HS-5 (cell line): Measurements from ENCODE around the gene SNX7.

Source experiments
- DNase-seq: peaks from one replicate; pipeline ENCODE4 v3.0.0-alpha.2; 2012; ENCODE audit warnings: low read depth

SNX7 gene, protein sequence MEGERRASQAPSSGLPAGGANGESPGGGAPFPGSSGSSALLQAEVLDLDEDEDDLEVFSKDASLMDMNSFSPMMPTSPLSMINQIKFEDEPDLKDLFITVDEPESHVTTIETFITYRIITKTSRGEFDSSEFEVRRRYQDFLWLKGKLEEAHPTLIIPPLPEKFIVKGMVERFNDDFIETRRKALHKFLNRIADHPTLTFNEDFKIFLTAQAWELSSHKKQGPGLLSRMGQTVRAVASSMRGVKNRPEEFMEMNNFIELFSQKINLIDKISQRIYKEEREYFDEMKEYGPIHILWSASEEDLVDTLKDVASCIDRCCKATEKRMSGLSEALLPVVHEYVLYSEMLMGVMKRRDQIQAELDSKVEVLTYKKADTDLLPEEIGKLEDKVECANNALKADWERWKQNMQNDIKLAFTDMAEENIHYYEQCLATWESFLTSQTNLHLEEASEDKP

DNA sequence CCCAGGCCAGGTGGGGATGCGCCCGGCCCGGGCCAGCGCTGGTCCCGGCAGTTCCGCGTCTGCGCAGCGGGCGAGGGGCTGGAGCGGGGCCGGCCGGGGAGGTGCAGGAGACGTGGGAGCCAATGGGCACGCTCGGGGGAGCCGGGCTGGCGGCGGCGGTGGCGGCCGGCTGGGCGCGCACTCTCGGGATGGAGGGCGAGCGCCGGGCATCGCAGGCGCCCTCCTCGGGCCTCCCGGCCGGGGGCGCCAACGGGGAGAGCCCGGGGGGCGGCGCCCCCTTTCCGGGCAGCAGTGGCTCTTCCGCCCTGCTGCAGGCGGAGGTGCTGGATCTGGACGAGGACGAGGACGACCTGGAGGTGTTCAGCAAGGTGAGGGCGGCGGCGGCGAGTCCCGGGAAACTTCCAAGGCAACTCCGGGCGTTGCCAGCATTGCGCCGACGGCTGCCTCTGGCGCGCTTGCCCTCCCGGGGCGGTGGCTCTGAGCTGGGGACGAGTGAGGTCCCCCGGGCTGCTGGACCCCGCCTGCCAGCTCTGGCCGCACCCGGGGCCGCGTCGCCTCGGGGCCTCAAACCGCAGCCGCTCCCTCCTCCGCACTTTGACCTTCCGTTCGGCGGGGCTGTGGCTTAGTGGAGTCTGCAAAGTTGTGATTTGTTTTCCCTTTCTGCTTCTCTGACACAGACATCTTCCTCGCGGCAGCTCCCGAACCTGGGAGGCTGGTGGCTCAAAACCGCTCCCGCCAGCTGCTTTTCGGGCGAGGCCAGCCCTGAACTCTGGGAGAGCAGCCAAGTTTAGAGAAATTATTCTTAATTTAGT is at the start of gene SNX7:
Gene SNX7, plus strand, starts transcription at position 178 of the 812 bp plus-strand sequence. Its CDS starts 11 bp downstream, at position 189.
- DNase-seq, result peak; percentile 45

DNA sequence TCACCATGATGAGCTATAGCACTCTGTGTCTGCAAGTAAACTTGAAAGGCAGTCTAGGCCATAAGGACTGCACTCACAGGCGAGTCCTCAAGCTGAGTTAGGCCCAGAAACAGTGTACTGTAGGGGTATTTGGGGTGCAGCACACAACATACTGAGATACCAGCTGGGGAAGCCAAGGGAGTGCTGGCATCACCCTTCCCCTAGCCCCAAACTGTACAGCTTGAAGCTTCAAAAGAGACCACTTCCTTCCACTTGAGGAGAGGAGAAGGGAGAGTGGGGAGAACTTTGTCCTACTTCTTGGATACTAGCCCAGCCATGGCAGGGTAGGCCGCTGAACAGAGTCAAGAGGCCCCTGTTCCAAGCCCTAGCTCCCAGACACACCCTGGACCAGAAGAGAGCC is 24.2 kb upstream of the SNX7 start:
- no peak for DNase-seq

DNA sequence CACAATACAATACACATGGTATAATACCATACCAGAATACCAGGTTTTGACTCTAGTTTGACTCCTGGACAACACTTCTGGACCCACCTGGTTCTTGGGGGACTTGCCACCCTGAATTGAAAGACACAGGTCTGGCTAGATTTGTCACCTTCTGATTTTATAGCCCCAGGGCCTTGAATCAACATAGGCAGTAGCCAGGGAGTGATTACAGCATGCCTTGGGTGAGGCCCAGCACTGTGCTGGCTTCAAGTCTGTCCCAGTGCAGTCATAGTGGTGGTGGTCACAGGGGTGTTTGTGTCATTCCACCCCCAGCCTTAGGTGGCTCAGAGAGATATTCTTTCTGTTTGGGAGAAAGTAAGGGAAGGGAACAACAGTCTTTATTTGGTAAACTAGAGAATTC is 23.3 kb upstream of the SNX7 start:
- DNase-seq, result no peak

DNA sequence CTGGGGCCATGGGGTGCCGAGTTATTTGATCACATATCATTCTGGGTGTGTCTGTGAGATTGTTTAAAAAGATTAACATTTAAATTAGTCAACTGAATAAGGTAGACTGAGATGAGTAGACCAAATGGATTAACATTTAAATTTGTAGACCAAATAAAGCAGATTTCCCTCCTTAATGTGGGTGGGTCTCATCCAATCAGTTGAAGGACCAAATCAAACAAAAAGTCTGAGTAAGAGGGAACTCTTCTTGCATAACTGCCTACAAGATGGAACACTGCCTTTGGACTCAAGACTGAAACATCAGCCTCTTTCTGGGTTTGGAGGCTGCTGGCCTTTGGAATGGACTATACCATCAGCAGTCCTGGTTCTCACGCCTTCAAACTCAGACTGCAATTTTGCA is 17.0 kb upstream of the SNX7 start:
- no peak for DNase-seq

DNA sequence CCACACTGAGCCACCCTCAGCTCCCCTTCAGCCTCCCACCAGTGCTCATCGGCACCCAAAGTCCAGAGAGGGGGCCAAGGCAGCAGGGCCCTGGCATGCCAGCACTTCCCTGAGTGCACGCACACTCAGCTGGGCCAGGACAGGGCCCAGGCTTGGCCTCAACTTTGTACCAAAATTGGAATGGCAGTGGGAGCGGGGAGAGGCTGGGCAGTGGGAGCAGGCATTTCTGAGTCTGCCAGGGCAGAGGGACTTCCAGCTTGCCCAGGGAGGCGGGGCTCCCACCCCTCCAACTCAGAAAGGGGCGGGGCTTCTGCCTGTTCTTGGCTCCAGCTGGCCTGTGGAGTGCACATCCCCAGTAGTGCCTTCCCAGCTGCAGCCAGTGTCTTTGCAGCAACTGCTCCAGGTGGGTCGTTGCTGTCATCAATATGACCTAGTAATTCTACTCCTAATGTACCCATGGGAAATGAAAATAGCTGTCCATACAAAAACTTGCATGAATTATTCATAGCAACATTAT is 10.3 kb upstream of the SNX7 start:
- no peak for DNase-seq

DNA sequence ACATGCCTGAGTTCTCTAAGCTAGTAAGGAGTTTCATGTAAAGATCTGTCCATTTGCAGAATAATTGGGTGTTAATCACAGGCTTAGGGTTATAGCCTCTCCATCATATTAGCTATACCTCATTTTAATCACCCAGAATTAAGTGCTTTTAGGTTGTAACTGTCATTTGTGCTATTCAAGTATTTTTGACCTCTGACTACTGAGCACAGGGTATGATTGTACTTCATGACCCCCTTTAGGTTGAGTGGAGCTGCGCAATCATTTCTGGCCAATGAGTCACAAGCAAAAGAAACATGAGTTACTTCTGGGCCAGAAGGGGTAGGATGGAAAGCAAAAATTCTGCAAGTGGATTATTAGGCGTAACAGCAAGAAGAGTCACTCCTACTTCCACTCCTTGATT is 8.4 kb upstream of the SNX7 start:
- DNase-seq, result peak; percentile 20

DNA sequence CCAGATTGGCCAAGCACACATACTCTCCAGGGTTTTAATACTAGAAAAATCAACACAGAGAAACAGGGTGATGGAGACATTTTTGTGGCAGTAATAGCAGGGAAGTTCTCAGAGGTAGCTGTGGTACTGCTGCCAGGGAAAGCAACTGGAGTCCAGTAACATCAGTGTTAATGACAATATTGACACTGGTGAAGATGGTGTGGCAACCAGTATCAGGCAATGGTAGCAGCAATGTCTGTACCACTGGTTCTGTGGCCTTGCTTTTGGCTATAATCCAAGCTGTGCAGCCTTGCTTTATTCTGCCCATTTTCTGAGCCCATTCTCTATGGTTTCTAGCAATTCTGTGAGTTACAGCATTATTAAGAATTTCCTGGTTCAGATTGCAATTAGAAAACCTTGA is 1.6 kb upstream of the SNX7 start:
- DNase-seq, result no peak

DNA sequence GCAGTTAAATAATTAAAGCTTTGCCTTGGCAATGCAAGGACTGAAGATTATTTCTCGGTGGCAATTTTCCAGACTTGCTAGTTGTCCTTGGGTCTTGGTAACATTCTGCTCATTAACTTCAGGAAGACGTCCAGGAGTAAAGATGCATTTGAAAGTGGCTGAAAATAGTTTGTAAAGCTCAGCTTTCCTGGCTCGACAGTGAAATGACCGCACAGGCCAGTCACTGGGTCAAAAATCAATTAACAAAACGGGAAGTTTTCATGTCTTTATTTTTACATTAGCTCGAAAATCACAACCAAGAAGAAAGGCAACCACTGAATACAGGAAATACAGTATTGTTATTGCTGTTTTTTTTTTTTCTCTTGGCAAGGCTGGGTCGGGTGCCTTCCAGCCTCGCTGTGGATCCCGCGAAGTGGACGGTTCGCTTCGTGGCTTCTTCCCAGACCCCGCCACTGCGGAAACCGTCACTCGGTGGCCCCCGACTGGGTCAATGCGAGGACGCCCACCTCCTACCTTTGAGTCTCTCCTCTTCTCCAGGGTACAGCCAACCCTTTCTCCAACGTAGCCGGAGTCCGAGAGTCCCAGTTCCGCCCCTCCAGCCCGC is 479 bp upstream of the SNX7 start:
- no peak for DNase-seq

DNA sequence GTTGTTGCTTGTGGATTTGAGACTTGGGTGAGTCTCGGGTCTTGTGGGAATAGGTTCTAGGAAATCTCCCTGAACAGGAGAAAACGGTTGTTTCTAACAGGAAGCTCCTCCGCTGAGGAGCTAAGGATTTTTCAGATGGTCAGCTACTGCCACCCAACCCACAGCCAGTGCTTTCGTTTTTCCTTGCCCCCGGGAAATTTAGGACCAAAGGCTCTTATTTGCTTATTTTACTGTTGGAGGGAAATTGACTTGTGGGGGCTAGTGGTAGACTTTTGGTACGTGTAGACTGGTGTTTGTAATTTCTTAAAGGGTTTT is 792 bp downstream of the SNX7 start:
- no peak for DNase-seq

DNA sequence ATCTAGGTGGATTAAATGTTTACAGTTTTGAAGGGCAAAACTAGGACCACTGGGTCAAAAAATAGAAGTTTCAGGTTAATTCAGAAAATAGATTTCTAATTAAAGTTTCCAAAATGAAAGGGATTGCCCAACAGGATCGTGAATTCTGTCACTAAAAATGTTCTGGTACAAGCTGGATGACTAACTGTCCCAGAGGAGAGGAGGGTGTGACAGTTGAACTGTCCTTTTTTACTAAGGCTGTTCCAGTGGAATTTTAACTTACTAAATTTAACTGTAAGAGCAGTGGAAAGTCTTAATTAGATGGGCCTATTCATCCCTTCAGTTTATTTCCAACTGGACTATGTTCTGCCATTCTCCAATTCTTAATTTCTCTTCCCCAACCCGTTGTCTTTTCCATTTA is 7.2 kb downstream of the SNX7 start:
- no peak for DNase-seq

DNA sequence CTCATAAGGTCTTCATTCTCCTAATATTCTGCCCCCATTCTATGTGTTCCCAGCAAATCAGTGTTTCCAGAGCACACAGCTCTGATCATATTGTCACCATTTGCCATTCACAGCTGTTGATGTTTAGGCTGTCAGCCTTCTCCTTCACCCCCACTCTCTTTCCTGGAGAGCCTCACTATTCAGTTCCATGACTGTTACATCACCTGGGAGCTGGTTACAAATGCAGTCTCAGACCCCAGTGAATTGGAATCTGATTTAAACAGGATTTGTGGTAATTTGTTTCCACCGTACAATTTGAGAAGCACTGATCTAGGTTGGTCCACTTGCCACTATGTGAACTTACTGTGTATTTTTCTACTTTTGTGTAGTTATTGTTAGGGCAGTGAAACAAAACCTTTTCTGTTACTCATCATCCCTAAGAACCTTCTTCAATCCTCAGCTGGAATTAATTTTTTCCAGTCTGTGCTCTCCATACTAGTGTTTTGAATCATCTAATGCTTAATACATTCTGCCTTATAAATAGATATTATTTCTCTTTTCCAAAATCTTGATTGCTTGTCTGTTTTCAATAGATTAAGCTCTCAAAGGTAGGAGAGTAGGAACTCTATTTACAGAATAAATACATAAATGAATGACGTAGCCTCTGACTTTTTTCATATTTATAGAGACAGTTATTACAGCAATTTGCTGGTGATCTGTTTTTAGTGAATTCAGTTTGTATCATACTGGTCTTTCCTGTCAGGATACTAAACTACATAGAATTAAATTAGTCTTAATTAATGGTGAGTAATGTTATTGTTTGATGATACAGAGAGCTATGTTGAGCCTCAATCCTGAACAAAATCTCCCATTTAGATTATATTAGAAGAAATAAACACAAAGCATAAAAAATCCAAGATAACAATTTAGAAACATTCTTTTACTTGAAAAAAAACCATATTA is 8.1 kb downstream of the SNX7 start:
- peak; percentile 19 for DNase-seq

DNA sequence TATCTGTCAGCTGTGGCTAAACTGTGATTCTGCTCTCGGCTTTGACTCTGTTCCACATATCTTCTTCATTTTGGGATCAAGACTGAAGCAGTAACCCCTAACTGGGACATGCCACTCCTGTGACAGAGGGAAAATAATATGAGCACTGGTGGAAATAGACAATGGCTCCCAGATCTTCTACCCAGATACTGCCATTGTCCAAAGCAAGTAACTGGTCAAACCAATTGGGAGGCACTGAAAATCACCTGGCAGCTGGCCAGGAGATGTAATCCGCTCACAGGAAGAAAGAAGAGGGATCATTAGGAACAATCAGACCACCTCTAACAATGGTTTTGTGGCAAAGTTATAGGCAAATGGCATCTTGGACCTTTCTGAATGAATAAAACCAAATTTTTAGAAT is 10.7 kb downstream of the SNX7 start:
- no peak for DNase-seq

DNA sequence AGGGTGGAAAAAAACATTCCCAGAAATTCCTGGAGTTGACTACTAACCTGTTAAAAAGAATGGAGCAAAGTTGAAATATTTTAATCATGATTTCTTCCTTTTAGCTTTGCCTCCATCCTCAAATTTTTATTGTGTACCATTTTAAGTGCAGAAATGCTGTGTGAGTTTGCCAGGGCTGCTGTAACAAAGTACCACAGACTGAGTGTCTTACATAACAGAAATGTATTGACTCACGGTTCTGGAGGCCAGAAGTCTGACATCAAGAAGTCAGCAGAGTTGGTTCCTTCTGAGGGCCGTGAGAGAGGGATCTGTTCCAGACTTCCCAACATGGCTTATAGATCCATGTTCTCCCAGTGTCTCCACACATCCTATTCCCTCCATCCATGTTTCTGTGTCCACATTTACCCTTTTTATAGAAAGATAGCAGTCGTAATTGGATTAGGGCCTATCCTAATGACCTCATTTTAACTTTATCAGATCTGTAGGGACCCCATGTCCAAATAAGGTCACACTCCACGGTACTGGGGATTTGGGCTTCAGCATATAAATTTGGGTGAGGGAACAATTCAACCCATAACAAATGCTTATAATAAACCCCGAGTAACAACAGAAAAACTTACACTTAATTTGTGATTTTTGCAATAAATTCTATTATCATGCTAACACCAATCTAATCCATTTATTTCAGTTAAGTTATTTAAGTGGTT is 12.7 kb downstream of the SNX7 start:
- DNase-seq, result no peak

DNA sequence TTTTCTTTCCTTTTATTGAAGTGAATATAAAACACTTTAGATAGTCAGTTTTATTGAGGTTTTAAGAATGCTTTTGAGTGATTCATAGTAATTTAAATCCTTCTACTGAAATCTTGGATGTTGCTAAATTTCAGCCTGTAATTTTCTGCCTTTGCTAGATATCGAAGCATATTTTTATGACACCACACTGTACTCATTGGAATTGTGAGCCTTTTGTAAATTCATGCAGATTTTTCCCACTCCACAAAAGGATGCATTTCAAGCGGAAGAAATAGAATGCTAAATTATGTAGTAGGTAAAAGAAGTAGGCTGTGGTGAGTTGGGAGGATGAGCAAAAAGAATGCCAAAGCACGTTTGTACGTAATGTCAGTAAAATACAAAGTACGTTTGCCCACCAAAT is 13.8 kb downstream of the SNX7 start:
- no peak for DNase-seq

DNA sequence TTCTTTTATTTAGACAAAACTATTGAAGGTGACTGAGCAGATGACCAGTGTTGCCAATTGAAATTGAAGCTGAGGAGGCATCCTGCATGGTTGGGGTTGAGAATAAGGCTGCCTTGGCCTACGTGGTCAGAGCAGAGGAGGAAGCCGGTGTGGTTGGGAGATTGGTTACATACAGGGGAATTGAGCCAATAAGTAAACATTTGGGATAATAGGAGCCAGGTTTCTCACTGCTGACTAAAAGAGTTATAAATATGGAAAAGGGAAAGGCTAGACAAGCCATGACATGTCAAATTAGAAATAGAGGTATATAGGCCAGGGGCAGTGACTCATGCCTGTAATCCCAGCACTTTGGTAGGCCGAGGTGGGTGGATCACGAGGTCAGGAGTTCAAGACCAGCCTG is 15.8 kb downstream of the SNX7 start:
- peak; percentile 67 for DNase-seq

DNA sequence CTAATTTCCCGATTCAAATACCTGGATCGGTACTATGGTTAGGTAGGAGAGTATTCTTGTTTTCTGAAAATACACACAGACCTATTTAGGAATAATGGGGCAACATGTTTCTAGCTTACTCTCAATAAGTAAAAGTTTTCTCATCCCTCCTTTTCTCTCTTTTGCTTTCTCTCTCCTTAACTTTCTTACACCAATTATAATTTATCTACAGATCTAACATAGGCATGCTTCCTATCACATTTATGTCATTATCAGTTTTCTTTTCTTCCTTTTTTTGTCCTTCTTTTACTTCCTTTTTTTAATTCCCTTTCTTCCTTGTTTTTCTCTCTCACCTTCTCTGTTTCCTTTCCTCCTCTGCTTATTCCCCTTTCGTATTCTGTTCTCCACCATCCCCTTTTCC is 20.3 kb downstream of the SNX7 start:
- DNase-seq, result no peak

DNA sequence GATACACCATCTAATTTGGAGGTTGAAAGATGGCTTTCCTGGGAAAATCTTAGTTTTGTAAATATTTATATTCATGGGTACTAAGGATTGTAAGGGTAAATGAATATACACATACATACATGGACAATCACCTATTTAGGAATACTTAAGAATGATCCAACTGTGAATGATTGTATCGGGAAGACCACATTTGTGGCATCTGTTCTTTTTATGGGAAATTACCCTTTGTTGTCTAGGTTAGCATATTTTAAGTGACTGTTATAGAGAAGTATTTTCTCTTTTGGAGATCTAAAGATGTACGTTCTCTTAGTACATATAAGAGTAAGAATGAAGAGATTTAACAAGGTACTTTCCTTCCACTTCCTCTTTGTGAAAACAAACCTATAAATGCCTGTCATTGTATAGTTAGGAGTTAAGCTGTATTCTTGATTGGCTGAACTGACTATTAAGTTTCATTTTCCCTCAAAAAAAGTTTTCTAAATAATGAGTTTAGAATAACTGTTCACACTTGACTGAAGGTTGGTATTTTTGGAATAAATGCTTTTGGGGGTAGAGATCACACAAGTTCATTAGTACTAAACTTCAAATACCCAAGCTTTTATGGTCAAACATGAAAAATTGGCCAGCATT is 26.7 kb downstream of the SNX7 start:
- no peak for DNase-seq

DNA sequence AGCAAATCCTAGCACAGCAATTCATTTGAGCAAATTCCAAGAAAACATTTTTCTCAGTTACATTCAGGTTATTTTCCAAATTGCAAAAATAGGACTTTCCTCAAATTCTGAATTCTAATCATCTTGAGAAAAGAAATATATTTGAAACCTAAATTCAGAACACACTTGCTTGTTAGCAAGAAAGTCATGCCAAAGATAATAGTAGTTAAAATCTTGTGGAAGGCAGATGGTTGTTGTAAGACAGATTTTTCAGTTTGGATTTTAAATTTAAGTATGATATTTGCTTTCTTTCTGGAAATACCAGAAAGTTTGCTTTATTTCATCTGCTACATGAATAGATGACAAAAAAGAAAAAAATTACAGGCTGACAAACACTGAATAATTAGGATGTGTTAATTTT is 29.1 kb downstream of the SNX7 start:
- DNase-seq, result no peak

DNA sequence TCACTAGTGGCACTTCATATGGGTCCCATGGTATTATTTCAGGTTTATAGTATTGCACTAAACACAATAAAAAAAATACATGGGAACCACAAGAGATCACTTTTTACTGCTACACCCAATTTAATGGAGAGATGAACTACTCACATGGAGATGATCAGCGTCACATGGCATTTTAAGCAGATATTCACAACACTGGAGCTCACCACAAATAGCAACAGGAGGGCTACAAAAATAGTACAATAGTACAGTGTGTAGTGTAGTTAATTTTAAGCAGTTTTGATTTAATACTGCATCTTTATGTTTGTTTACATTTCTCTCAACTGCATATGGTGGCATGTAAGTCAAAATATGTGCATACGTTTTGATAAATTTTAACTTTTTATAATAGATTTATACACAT is 31.0 kb downstream of the SNX7 start:
- DNase-seq, result no peak

DNA sequence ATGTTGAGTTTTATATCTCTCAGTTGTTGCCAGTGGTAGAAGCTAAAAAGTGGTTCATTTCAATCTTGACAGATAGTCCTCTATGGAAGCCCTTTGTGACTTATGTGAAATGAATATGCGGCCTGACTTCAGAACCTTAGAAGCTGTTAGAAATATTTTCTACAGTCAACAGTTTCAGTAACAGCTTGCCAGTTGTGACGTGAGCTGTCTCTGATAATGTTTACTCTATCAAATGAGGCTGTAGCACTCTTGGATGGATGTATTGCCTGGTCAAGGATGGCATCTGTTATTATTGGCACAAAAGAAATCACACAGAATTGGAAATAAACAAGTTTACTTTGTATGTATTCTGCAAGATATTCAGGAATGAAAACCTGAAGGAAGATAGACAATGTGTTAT is 31.9 kb downstream of the SNX7 start:
- no peak for DNase-seq

DNA sequence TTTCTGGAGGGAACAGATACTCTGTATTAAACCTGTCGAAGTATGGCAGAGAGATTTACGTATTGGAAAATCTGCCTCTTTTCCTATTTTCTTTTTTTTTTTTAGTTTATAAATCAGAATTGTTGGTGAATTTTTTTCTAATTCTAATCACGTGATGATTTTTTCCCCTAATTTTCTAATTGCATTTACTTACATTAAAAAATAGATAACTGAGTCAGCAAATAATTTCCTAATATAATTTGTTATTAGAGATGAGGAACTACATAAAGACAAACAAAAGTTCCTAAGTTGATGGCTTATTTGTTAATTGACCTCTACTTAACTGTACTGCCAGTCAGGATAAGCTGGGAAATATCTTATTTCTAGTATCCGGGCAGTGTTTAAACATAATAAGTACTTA is 34.6 kb downstream of the SNX7 start:
- DNase-seq, result no peak
